ENCODE results near the gene CST4. TPM values are rescaled to one million over a fixed set of nuclear protein-coding genes. Genes with fewer than 3 reads are reported as not detected.
"Not testable (repeated sequence)": the region's sequence is repeated elsewhere in the genome, so short reads cannot be mapped to it uniquely, and the experiment has no call there.

The CST4 gene
- total RNA-seq, 1 donor from 2014 or later = not detected

DNA sequence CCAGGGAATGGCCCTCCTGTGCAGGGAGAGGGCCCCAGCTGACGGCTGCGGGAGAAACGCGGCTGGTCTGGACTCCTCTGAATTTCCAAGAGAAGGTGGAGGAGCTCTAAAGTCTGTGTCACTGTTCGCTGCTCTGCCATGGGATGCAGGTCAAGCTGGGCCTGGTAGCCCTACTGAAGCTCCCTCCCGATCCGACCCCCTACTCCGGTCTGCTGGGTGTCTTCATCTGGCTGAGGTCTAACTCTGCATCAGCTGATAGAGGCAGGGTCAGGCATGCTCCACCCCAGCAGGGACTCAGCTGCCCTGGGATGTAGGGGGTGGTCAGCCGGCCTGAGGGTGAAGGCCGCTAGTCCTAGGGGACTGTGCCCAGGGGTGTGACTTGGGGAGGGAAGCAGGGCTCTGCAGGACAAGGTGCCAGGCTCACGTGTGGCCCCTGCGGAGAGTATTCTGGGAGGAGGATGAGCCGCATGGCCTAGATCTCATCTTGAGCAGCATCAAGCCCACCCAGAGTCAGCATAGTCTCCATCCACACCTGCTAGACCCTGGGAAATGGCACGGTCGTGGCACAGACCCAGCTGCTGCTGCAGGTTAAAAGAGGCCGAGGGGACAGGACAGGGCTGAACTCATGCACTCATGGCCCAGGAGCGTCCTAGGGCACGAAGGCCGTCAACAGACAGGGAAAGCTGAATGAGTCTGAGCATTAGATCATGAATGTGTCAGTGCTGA is 52.5 kb downstream of the CST4 start:
- H3K9ac ChIP-seq (ENCODE audit: low read length) = peak overlapping the region; percentile 89
- no peaks in the 10 kb centered on the region for H3K27me3 Mint-ChIP-seq (ENCODE audit: low read depth, unreplicated experiment)
- peaks cover 28% of the 10 kb centered on the region for H3K79me2 ChIP-seq (ENCODE audit: insufficient read depth, low read length)
- H2AFZ ChIP-seq (ENCODE audit: low read depth, low read length) = no peak overlapping the region
- peaks cover 15% of the 10 kb centered on the region for H3K36me3 Mint-ChIP-seq (ENCODE audit: low read depth, unreplicated experiment)
- peak overlapping the region; percentile 83 for H3K27ac Mint-ChIP-seq (ENCODE audit: unreplicated experiment)
- no peaks in the 10 kb centered on the region for H3K9me3 ChIP-seq (ENCODE audit: insufficient read depth, low read depth, low read length)
- peaks cover 28% of the 10 kb centered on the region for H4K20me1 ChIP-seq (ENCODE audit: insufficient read depth, low read length)
- peaks cover 14% of the 10 kb centered on the region for H3K4me1 ChIP-seq (ENCODE audit: insufficient read depth, low read length)
- H3K36me3 ChIP-seq (ENCODE audit: insufficient read depth, low read length) = no peaks in the 10 kb centered on the region
- H3K4me1 Mint-ChIP-seq (ENCODE audit: low read depth, unreplicated experiment) = peaks cover 21% of the 10 kb centered on the region
- no peak overlapping the region for H3K27ac ChIP-seq (ENCODE audit: low read depth, low read length)
- peak overlapping the region; percentile 93 for H3K4me3 Mint-ChIP-seq (ENCODE audit: unreplicated experiment)
- DNase-seq (ENCODE audit: low read depth) (no peak), FAIRE-seq (no peak)
- no peaks in the 10 kb centered on the region for H3K27me3 ChIP-seq (ENCODE audit: insufficient read depth, low read length)
- H3K4me3 ChIP-seq (ENCODE audit: insufficient read depth, low read depth, low read length) = peak overlapping the region; percentile 69
- H3K4me2 ChIP-seq (ENCODE audit: low read length) = peak overlapping the region; percentile 96
- H3K9me3 Mint-ChIP-seq (ENCODE audit: unreplicated experiment) = no peaks in the 10 kb centered on the region
- no peak for TF ChIP-seq EZH2 (IDR thresholded peaks at IDR 0.05; ENCODE audit: insufficient read depth, low read length)
- TF ChIP-seq, protein P1, sequence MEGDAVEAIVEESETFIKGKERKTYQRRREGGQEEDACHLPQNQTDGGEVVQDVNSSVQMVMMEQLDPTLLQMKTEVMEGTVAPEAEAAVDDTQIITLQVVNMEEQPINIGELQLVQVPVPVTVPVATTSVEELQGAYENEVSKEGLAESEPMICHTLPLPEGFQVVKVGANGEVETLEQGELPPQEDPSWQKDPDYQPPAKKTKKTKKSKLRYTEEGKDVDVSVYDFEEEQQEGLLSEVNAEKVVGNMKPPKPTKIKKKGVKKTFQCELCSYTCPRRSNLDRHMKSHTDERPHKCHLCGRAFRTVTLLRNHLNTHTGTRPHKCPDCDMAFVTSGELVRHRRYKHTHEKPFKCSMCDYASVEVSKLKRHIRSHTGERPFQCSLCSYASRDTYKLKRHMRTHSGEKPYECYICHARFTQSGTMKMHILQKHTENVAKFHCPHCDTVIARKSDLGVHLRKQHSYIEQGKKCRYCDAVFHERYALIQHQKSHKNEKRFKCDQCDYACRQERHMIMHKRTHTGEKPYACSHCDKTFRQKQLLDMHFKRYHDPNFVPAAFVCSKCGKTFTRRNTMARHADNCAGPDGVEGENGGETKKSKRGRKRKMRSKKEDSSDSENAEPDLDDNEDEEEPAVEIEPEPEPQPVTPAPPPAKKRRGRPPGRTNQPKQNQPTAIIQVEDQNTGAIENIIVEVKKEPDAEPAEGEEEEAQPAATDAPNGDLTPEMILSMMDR (IDR thresholded peaks at IDR 0.05; ENCODE audit: insufficient read depth, low read depth, low read length) = no peak

DNA sequence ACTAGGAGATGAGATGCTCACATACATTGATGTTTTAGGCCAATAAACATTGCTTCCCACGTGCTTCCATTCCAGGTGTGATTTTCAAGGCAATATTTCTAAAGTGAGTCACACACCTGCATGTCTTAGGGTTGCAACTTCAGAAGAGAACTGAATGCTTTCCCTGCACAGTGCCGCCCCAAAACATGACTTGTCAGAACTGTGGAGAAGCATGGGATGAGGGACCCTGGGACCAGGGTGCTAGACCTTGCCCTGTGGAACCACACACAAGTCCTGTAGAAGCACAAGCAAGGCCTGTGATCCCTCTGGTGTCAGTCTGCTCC is 53.1 kb downstream of the CST4 start:
- peaks cover 28% of the 10 kb centered on the region for H3K79me2 ChIP-seq (ENCODE audit: insufficient read depth, low read length)
- not testable (repeated sequence) for H3K9me3 Mint-ChIP-seq (ENCODE audit: unreplicated experiment); H3K27me3 Mint-ChIP-seq (ENCODE audit: low read depth, unreplicated experiment); FAIRE-seq; H3K9ac ChIP-seq (ENCODE audit: low read length); H3K9me3 ChIP-seq (ENCODE audit: insufficient read depth, low read depth, low read length); DNase-seq (ENCODE audit: low read depth); H3K27ac ChIP-seq (ENCODE audit: low read depth, low read length); H3K4me3 ChIP-seq (ENCODE audit: insufficient read depth, low read depth, low read length); H2AFZ ChIP-seq (ENCODE audit: low read depth, low read length); H3K36me3 ChIP-seq (ENCODE audit: insufficient read depth, low read length); H3K27me3 ChIP-seq (ENCODE audit: insufficient read depth, low read length); H3K27ac Mint-ChIP-seq (ENCODE audit: unreplicated experiment)
- peaks cover 19% of the 10 kb centered on the region for H3K4me1 Mint-ChIP-seq (ENCODE audit: low read depth, unreplicated experiment)
- peaks cover 14% of the 10 kb centered on the region for H3K4me1 ChIP-seq (ENCODE audit: insufficient read depth, low read length)
- peak overlapping the region; percentile 93 for H3K4me3 Mint-ChIP-seq (ENCODE audit: unreplicated experiment)
- peaks cover 28% of the 10 kb centered on the region for H4K20me1 ChIP-seq (ENCODE audit: insufficient read depth, low read length)
- H3K36me3 Mint-ChIP-seq (ENCODE audit: low read depth, unreplicated experiment) = peaks cover 15% of the 10 kb centered on the region
- H3K4me2 ChIP-seq (ENCODE audit: low read length) = peak overlapping the region; percentile 96

Other genes starting within 250 kb of the CST4 start
- not detected in 2 replicates for gene CSTL1, start 249.4 kb downstream of the CST4 start, total RNA-seq
- not detected in 2 replicates for gene CST11, start 236.2 kb downstream of the CST4 start, total RNA-seq
- gene CST8, start 197.9 kb downstream of the CST4 start, total RNA-seq = not detected in 2 replicates
- not detected in 2 replicates for gene CST9L, start 120.6 kb downstream of the CST4 start, total RNA-seq
- not detected in 2 replicates for gene CST9, start 83.1 kb downstream of the CST4 start, total RNA-seq
- 316 and 355 TPM in 2 replicates for gene CST3, start 51.1 kb downstream of the CST4 start, total RNA-seq
- not detected in 2 replicates for gene CST1, start 61.9 kb upstream of the CST4 start, total RNA-seq
- 1.7 and 2.9 TPM in 2 replicates for gene CST2, start 137.7 kb upstream of the CST4 start, total RNA-seq
- gene CST5, start 190.7 kb upstream of the CST4 start, total RNA-seq = 0.41 and 0.50 TPM in 2 replicates

Data from astrocyte (in vitro differentiated cells and primary cell).